ENCODE data around the gene SLCO4A1.

SLCO4A1 gene

DNA sequence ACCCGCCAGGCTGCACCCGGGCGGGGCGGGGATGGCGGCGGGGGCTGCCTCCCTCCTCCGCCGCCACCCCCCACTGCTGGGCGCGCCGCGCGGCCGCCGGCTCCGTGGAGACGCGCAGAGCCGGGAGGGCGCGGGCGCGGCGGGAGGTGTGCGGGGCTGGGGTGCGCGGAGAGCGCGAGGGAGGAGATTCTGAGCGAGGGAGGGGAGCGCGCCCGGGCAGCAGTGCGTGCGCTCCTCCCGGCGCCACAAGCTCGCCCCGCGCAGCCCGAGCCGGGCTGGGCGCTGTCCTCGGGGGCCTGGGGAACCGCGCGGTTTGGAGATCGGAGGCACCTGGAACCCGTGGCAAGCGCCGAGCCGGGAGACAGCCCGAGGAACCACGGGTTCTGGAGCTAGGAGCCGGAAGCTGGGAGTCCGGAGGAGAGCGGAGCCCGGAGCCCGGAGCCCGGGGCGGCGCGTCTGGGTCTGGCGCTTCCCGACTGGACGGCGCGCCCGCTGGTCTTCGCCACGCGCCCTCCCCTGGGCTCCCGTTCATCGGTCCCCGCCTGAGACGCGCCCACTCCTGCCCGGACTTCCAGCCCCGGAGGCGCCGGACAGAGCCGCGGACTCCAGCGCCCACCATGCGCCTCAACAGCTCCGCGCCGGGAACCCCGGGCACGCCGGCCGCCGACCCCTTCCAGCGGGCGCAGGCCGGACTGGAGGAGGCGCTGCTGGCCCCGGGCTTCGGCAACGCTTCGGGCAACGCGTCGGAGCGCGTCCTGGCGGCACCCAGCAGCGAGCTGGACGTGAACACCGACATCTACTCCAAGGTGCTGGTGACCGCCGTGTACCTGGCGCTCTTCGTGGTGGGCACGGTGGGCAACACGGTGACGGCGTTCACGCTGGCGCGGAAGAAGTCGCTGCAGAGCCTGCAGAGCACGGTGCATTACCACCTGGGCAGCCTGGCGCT lies 66.6 kb downstream of the SLCO4A1 start, which contains the start of gene NTSR1:
Gene NTSR1, plus strand, starts transcription at position 246 of the 946 bp plus-strand sequence. Its CDS starts 372 bp downstream, at position 618.
- no peak within 1 kb of the TSS for H3K4me3 ChIP-seq (ENCODE audit: low read depth, low read length)
- TF ChIP-seq, protein P1, sequence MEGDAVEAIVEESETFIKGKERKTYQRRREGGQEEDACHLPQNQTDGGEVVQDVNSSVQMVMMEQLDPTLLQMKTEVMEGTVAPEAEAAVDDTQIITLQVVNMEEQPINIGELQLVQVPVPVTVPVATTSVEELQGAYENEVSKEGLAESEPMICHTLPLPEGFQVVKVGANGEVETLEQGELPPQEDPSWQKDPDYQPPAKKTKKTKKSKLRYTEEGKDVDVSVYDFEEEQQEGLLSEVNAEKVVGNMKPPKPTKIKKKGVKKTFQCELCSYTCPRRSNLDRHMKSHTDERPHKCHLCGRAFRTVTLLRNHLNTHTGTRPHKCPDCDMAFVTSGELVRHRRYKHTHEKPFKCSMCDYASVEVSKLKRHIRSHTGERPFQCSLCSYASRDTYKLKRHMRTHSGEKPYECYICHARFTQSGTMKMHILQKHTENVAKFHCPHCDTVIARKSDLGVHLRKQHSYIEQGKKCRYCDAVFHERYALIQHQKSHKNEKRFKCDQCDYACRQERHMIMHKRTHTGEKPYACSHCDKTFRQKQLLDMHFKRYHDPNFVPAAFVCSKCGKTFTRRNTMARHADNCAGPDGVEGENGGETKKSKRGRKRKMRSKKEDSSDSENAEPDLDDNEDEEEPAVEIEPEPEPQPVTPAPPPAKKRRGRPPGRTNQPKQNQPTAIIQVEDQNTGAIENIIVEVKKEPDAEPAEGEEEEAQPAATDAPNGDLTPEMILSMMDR (conservative IDR thresholded peaks at IDR 0.05; ENCODE audit: low read depth, low read length): no peak
- DNase-seq (ENCODE audit: low read depth): peak; percentile 4

- no peak for DNase-seq (ENCODE audit: low read depth)
- H3K4me3 ChIP-seq (ENCODE audit: low read depth, low read length): no peak overlapping the region
- TF ChIP-seq, protein P1 (conservative IDR thresholded peaks at IDR 0.05; ENCODE audit: low read depth, low read length): no peak
Measured at GRCh38 chr20:62709537-62709905, 67.2 kb downstream of the SLCO4A1 start.

GRCh38 chr20:62710221-62710885 lies 68.0 kb downstream of the SLCO4A1 start:
- TF ChIP-seq, protein P1 (conservative IDR thresholded peaks at IDR 0.05; ENCODE audit: low read depth, low read length): no peak
- H3K4me3 ChIP-seq (ENCODE audit: low read depth, low read length): no peak overlapping the region
- no peak for DNase-seq (ENCODE audit: low read depth)

- TF ChIP-seq, protein P1 (conservative IDR thresholded peaks at IDR 0.05; ENCODE audit: low read depth, low read length): no peak
- no peak overlapping the region for H3K4me3 ChIP-seq (ENCODE audit: low read depth, low read length)
- no peak for DNase-seq (ENCODE audit: low read depth)
Measured at GRCh38 chr20:62710886-62711702, 68.8 kb downstream of the SLCO4A1 start.

GRCh38 chr20:62711703-62712101 lies 69.4 kb downstream of the SLCO4A1 start:
- no peak overlapping the region for H3K4me3 ChIP-seq (ENCODE audit: low read depth, low read length)
- TF ChIP-seq, protein P1 (conservative IDR thresholded peaks at IDR 0.05; ENCODE audit: low read depth, low read length): no peak
- no peak for DNase-seq (ENCODE audit: low read depth)

- no peak overlapping the region for H3K4me3 ChIP-seq (ENCODE audit: low read depth, low read length)
- no peak for DNase-seq (ENCODE audit: low read depth)
- TF ChIP-seq, protein P1 (conservative IDR thresholded peaks at IDR 0.05; ENCODE audit: low read depth, low read length): no peak
Measured at GRCh38 chr20:62712606-62713005, 70.3 kb downstream of the SLCO4A1 start.
